ENCODE results near the gene CCDC9B. TPM values are rescaled to one million over a fixed set of nuclear protein-coding genes. Genes with fewer than 3 reads are reported as not detected.

Gene CCDC9B
- polyA plus RNA-seq, 2 of the 4 experiments (the other 2 are of a cell fraction) = 1.9 to 23.4 TPM

- DNase-seq (ENCODE audit: low read depth in 1 of 2, low spot score in 1 of 2) = peak; percentile 55 to 77
- ChIA-PET POLR2A (no interaction called here), CTCF (interaction anchor here (1.6 to 1.9 kb wide), 3 partner anchors 10 to 37 kb away, joined by 4 to 9 read pairs (median 5); no protein-coding TSS in a partner anchor)
- TF ChIP-seq MAX (IDR thresholded peaks at IDR 0.05) (peak; percentile 20; the same call in 1 of the 2 replicates), EHF (CRISPR knock-in tag; IDR thresholded peaks at IDR 0.05) (no peak), RARB (CRISPR knock-in tag; IDR thresholded peaks at IDR 0.05) (no peak), NFE2L2 (conservative IDR thresholded peaks at IDR 0.05; ENCODE audit: low read length) (no peak), FOSL2 (IDR thresholded peaks at IDR 0.05) (no peak), FOSL2 (CRISPR knock-in tag; IDR thresholded peaks at IDR 0.05) (peak; percentile 64), USF2 (IDR thresholded peaks at IDR 0.05) (peak; percentile 68)
- H3K4me2 ChIP-seq = peak overlapping the region; percentile 65
- H3K27ac ChIP-seq = peak overlapping the region; percentile 17 to 76
- H3K4me3 ChIP-seq = no peak overlapping the region
- ATAC-seq = peak; percentile 72 to 74
- no peak for FAIRE-seq
- WGBS (ENCODE audit: missing lambda C conversion rate) = 5% methylated on average over 4 of the region's 4 CpGs
- H3K4me1 ChIP-seq = peaks cover 29% of the 10 kb centered on the region
- H3K9me3 ChIP-seq = no peaks in the 10 kb centered on the region
Observed at GRCh38 chr15:40379853-40380252, 39.1 kb upstream of the CCDC9B start.

GRCh38 chr15:40379374-40379773, 38.6 kb upstream of the CCDC9B start:
- no peak for FAIRE-seq
- no peak for DNase-seq (ENCODE audit: low read depth in 1 of 2, low spot score in 1 of 2)
- Histone ChIP-seq H3K27ac (peak overlapping the region; percentile 17 to 76), H3K4me1 (peaks cover 27% of the 10 kb centered on the region), H3K4me2 (peak overlapping the region; percentile 65), H3K4me3 (no peak overlapping the region), H3K9me3 (no peaks in the 10 kb centered on the region)
- ChIA-PET POLR2A (no interaction called here), CTCF (interaction anchor here (1.6 to 1.9 kb wide), 3 partner anchors 9 to 37 kb away, joined by 4 to 9 read pairs (median 5); no protein-coding TSS in a partner anchor)
- no peak for TF ChIP-seq NFE2L2 (conservative IDR thresholded peaks at IDR 0.05; ENCODE audit: low read length)
- no peak for TF ChIP-seq NPAS2 (CRISPR knock-in tag; IDR thresholded peaks at IDR 0.05; ENCODE audit: borderline replicate concordance)
- TF ChIP-seq FOSB (CRISPR knock-in tag; IDR thresholded peaks at IDR 0.05) = no peak
- no peak for ATAC-seq
- WGBS (ENCODE audit: missing lambda C conversion rate) = 91% methylated on average over 4 of the region's 4 CpGs

- DNase-seq (ENCODE audit: low read depth in 1 of 2, low spot score in 1 of 2) (no peak), FAIRE-seq (no peak), ATAC-seq (no peak)
- POLR2A ChIA-PET = no interaction called here
- H3K4me1 ChIP-seq = peaks cover 19% of the 10 kb centered on the region
- H3K27ac ChIP-seq = no peak overlapping the region
- TF ChIP-seq USF2 (IDR thresholded peaks at IDR 0.05) (no peak), ZC3H11A (IDR thresholded peaks at IDR 0.05) (no peak), HOXB13 (CRISPR knock-in tag; IDR thresholded peaks at IDR 0.05; ENCODE audit: low read depth) (no peak), ESRRA (IDR thresholded peaks at IDR 0.05; ENCODE audit: borderline replicate concordance, low read length) (no peak), BHLHE40 (IDR thresholded peaks at IDR 0.05; ENCODE audit: low read depth, low read length) (no peak), CHD2 (IDR thresholded peaks at IDR 0.05; ENCODE audit: low read length, partially characterized antibody) (no peak), RAD21 (conservative IDR thresholded peaks at IDR 0.05 in 1 of 2, IDR thresholded peaks at IDR 0.05 in 1 of 2) (no peak), HMGXB4 (CRISPR knock-in tag; IDR thresholded peaks at IDR 0.05; ENCODE audit: borderline replicate concordance) (no peak), MAFK (IDR thresholded peaks at IDR 0.05; ENCODE audit: partially characterized antibody) (no peak), ZNF302 (CRISPR knock-in tag; IDR thresholded peaks at IDR 0.05) (no peak)
- CTCF ChIA-PET = interaction anchor here (2.5 to 3.5 kb wide), 3 partner anchors 10 to 33 kb away, joined by 8 to 14 read pairs (median 12); no protein-coding TSS in a partner anchor
- H3K4me3 ChIP-seq = no peak overlapping the region
- H3K9me3 ChIP-seq = no peaks in the 10 kb centered on the region
- WGBS (ENCODE audit: missing lambda C conversion rate) = 88% methylated on average over 3 of the region's 3 CpGs
- H3K4me2 ChIP-seq = no peak overlapping the region
Observed at GRCh38 chr15:40377606-40378005, 36.9 kb upstream of the CCDC9B start.
